ENCODE measurements around the gene MON2. TPM values are rescaled to one million over a fixed set of nuclear protein-coding genes. Genes with fewer than 3 reads are reported as not detected.

Gene MON2
- total and polyA plus RNA-seq, 2 of the 8 experiments (the other 6 are each of a cell fraction or from before 2014, with no cell fraction given) = 3.8 to 21.8 TPM

DNA sequence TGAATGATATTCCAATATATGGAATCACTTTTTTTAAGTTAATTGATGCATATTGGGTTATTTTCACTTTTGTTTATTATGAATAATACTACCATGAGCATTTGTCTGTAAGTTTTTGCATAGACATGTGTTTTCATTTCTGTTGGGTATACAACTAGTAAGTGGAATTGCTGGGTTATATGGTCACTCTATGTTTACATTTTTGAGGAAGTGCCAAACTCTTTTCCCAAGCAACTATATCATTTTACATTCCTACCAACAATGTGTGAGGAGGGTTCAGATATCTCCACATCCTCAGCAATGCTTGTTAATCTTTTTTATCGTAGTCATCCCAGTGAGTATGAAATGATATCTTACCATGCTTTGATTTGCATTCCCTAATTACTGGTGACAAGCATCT lies 64.0 kb downstream of the MON2 start (continued):
- no peak for TF ChIP-seq EZH2 (IDR thresholded peaks at IDR 0.05; ENCODE audit: low read depth, low read length, severe bottlenecking)
- TF ChIP-seq NANOG (IDR thresholded peaks at IDR 0.05; ENCODE audit: insufficient read depth, low read depth, low read length, poor library complexity, severe bottlenecking) = no peak
- no peak for TF ChIP-seq CREB1 (IDR thresholded peaks at IDR 0.05)
- no peak for TF ChIP-seq EGR1 (IDR thresholded peaks at IDR 0.05; ENCODE audit: borderline replicate concordance, low read depth, low read length)
